GM21529 (cell line): ENCODE measurements around the gene OGFR.
A peak's percentile ranks its signal among the peaks of the same experiment; 100 is the strongest.

Experiments
- ATAC-seq: cut with Tn5 transposase; IDR thresholded peaks from one replicate; pipeline ENCODE4 v1.9.1; 2021; ENCODE audit not compliant: unreplicated experiment

OGFR gene

DNA sequence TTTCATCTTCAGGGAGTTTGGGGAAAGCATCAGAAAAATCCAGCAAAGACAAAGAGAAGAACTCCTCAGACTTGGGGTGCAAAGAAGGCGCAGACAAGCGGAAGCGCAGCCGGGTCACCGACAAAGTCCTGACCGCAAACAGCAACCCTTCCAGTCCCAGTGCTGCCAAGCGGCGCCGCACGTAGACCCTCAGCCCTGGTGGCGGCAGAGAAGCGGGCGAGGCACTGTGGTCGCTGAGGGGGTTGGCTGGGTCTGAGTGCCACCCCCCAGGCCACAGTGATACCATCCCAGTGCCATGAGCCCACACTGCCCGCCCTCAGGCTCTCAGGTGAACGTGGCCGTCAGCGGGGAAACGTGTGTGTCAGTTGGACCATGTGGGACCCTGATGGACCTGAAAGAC is 5.2 kb upstream of the OGFR start:
- ATAC-seq, result no peak

DNA sequence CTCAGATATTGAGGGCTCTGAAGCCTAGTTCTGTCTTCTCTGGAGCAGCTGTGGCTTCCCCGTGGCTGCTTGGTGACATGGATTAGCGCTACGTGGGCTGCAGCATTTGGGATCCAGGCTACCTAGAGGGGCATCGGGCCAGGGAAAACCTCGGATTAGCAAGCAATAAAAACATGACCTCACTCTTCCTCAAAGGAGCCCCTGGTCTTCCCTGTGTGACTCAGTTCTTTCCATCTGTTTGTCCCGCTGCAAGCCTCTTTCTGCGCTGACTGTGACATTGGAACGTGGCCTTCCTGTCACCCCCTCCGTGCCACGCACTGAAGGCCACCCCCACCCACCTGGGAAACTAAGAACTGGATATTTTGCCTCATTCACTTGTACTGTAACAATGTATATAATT is 4.8 kb upstream of the OGFR start:
- no peak for ATAC-seq

DNA sequence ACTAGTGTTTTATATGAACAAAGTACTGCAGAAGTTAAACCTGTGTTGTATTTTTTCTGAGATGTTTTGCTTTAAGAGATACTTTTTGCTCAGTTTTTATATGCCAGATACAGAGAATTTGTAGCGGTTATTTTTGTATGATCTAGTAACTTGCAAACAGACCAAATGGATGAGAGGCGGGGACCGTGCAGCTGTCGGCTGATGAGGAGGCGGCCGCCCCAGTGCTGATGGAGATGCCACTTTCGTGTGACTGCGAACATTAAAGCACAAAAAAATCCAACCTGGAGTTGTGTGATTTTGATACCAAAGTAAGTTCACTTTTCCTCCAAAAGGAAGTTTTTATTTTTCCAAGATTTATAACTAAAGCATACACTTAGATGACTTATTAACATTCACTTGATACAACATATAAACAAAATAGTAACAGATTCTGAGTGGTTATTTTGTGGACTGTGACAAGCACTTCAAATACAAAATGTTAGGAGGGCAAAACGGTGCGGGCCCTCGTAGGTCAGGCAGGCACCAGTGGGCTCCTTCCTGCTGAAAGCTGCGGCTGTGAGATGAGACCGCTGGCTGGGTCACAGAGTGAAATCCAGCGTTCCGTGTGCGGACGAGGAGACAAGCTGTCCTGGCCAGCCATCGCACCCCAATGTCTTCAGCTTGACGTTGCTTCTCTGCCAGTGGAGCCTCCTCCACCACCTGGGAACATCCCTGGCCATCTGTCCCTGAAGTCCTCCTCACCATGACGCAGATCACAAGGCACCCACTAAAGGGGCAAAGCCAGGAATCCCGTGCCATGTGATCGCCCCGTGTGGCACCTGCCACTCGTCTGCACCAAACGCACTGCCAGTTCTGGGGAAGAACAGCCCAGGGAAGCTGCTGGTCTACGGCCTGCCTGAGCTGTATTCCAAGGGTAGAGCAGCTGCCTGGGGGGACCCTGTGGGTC is 4.0 kb upstream of the OGFR start:
- no peak for ATAC-seq

DNA sequence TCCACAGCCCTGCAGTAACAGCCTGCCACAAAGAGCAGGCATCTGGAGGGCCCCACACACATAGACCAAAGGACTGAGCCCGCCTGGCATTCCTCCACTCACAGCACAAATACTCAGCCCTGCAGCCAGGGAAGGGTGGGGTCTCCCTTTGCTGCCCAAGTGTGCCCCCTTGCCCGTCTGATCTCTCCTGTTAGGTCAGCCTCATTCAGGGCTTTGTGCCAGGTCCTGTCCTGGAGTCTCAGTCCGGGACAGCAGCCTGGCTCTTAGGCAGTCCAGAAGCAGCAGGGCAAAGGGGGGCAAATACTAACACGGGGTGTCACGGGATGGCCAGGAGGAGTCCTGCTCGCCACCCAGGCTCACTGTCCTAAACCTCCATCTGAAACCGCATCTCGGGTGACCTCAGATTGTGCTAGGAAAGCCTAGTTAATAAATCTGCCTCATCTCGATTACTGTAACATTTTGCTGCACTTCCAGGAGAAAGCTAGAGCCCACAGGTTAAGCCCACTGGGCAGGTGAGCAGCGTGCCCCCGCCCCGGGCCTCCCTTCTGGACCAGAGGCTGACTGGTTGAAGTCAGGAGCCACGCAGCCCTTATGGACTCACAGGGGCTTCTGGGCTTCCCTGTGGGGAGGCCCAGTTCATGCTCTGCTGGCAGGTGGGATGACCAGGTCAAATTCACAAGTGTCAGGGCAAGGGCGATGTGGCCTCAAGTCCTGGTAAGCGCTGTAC is 3.2 kb upstream of the OGFR start:
- ATAC-seq, result no peak

DNA sequence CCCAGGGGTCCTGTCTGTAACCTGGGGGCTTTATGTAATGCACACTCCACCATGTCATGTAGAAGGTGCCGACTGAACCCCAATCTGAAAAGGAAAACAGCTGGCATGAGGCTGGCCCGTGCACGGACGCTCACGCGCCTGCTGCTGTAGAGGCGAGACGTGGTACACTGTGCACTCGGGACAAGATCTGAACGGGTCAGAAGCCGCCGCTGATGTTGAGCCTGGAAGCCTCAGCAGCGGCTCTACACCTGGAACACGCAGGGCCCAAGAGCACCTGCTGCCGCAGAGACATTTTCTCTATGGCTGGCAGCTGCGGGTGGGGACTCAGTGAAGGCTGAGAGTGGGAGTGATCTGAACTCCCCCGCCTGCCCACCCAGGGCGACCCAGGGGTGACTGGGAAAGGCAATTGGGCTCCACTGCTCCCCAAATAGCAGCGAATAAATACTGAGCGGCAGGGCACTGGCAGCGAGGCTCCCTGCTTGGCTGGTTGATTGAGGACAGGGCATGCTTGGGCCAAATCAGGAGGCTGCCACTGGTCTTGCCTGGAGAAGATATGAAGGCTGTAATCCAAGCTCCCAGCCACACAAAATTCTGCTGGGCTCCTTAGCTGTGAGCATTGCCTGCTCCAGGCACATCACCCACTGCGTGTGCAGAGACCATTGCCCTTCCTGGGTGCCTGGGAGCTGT is 2.5 kb upstream of the OGFR start:
- no peak for ATAC-seq

DNA sequence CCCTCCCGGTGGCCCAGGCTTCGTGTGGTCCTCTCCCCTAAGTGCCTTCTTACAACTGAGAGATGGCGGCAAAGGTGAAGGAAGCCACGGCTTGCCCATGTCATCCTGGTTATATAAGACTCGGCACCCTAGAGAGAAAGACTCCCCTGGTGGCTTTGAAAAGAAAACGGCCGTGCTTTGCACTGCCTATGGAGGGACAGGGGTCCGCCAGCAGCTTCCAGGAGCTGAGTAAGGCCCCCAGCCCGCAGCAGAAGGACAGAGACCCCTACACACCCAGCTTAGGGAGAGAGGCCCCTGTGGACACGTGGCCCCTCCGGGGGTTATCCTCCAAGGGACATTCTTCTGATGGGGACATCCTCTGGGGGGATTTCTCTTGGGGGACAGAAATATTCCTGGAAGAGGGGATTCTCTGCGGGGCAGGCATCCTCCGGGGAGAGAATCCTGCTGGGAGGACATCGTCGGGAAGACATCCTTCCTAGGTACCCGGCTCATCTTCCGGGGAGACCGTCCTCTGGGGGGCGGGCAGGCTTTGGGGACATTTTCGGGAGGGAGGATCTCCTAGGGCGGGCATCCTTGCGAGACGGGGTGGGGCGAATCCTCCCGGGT is 511 bp upstream of the OGFR start:
- ATAC-seq, result peak; percentile 6

DNA sequence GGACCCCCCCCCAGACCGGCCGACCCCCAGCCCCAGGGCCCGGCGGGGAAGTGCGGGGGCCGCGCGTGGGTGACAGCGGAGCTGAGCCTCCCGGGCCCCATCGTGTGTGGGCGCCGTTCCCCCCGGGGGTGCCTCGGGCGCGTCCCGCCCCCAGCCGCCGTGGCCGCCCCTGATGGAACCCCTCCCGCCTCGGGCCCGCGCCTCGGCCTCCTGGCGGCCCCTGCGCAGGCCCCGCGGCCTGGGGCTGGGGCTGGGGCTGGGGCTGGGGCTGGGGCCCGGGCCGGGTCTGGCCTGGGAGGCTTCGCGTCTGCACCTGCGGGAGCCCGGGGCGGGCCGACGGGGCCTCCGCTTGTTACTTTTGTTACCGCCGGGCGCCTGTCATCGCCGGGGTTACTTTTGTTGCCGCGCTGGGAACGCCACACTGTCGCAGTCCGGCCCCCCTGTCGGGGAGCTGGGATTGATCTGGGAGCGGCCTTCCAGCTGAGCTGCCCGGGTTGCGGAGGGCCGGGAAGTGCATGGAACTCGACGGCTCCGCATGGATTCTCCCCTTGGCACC is 598 bp downstream of the OGFR start:
- peak; percentile 20 for ATAC-seq

DNA sequence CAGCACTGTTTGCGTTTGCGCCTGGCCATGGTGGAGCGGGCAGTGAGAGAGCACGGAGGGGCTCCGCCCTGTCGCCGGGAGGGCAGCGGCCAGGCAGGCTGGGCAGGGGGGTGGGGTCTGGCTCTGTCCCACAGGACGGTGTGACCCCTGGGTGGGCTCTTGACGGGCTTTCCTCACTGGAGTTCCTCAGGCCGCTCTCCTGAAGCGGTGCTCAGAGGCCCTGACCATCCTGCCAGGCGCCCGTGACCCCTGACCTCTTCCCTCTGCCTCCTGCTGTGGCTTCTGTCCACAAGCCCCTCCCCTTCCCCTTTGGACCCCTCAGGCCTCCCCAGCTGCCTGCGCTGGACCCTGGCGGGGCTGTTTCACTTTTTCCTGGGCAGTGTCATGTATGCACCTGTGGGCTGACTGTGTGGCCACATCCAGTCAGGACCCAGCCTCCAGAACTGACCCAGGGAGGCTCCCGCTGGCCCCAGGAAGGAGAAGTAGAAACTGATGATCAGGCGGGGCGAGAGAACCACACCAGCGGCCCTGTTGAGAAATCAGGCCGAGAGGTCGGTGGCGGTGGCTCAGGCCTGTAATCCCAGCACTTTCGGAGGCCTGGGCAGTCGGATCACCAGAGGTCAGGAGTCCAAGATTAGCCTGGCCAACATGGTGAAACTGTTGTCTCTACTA is 1.2 kb downstream of the OGFR start:
- ATAC-seq, result no peak

DNA sequence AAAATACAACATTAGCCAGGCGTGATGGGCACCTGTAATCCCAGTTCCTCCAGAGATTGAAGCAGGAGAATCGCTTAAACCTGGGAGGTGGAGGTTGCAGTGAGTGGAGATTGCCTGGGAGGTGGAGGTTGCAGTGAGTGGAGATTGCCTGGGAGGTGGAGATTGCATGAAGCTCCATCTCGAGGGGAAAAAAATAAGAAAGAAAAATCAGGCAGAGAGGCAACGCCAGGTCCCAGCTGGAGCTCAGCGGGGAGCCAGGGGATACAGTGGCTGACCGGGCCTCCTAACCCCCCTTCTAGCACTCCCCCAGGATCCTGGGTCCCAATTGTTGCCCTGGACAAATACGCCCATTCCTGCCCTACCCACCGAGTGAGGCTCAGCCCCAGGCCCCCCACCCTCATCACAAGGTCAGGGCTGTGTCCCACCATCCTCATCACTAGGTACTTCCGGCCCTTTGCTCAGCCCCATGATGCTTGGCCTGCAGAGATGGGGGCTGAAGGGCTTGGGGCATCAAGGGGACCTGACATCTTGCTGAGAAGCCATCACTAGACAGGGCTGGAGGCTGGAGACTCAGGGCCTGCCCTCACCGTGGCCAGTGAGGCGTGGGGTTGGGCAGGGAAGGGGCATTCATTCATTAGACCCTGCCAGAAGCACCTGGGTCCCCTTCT is 1.9 kb downstream of the OGFR start:
- no peak for ATAC-seq

DNA sequence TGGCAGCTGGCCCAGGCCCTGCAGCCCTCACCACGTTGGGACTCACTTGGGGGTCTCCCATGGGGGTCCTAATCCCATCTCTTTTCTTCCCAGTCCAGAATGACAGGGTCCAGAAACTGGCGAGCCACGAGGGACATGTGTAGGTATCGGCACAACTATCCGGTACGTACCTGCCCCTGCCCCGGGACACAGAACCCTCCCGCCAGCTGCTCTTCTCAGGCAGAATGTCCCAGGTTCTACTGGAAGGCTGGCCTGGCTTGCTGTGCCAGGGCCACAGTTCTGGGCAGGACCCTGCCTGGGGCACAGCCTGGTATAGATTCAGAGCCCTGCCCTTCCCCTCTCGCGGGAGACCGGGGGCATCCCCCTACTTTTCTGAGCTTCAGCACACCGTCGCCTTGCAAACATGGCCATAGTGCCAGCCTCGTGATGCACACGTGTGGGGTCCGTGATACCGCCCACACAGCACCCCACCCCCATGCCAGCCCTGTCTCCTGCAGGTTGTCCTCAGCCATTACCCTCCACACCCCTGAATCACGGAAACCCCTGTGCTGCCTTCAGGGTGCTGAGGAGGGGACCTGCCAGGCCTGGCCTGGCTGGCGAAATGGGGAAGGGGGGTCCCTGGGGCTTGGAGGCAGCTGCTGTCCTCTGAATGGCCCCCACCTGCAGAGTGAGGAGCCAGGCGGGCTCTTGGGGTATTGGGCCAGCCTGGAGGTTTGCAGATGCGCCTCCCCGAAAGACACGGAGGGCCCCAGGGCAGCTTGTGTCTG is 3.0 kb downstream of the OGFR start:
- ATAC-seq, result no peak

DNA sequence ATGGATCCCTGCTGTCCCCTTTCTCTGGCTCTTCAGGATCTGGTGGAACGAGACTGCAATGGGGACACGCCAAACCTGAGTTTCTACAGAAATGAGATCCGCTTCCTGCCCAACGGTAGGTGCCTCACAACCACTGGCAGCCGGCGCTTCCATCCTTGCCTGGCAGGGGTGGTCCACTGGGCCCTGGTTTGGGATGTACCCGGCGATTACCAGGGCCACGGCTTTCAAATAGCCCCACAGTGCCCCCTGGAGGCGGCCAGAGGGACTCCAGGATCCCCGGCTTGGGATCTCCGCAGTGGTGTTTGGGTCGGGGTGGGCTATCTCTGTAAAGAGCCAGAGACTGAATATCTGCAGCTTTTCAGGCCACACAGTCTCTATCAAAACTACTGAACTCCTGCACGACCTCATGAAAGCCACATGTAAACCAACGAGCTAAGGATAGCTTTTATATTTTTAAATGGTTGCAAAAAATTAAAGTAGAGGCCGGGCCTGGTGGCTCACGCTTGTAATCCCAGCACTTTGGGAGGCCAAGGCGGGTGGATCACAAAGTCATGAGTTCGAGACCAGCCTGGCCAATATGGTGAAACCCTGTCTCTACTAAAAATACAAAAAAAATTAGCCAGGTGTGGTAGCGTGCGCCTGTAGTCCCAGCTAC is 3.7 kb downstream of the OGFR start:
- peak; percentile 37 for ATAC-seq

DNA sequence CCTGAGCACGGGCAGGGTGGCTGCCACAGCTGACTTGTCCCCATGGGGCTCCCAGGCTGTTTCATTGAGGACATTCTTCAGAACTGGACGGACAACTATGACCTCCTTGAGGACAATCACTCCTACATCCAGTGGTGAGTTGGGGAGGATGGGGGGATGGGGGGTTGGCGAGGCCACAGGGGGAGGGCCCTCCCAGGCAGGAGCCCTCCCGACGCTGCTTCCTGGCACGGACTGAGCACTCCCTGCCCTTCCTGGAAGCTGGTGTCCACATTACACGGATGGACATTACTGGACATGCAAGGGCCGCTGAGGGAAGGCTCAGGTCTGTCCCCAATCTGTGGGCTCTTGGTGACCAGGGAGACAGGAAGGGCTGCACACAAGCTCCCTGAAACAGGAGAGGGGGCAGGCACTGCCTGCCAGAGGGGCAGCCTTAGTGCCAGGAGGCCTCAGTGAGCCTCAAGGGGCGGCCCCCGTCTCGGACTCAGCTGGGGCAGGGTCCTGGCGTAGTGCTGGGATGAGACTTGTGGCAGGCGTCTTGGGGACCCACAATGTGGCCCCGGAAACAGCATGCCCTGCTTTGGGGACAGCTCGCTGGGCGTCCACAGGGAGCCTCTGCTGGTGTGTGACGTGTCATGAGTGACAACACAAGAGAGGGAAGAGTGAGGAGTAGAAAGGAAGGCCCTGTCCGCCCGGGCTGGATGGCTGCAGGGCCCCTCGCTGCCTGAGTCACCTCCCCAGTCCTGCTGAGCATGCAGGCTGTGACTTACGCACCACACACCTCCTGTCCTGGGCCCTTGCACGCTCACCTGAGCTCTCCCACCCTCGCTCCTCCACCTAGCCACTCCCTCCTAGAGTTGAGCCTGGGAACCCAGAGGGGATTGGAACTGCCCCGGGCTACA is 5.1 kb downstream of the OGFR start:
- no peak for ATAC-seq

DNA sequence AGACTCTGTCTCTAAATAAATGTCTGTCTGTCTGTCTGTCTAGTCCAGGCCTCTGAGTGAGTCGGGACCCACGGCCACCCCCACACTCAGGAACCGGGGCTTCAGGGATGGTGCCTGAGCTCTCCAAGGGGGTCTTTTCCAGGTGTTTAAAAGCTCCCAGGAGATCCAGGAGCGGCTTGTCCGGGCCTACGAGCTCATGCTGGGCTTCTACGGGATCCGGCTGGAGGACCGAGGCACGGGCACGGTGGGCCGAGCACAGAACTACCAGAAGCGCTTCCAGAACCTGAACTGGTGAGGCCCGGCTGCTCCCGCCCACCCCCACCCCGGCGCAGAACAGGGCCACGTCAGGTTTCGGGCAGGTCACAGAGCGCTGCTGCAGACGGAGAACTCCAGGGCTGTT is 6.7 kb downstream of the OGFR start:
- no peak for ATAC-seq

DNA sequence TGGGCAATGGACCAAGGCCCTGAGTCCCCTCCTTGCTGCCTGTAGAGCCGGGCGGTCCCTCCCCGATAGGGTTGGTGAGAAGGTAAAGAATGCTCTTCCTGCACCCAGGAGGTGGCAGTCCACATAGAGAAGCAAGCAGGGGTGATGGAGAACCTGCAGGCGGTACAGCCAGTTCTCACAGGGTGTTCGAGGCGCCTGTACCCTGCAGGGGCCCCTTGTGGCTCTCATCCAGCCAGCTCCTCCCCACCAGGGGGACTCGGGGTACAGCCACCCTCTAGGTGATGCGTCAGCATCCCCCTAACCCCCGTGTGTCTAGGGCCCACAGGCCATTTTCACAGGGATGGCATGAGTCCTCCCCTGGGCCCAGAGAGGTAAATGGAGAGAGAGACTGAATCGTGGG is 7.1 kb downstream of the OGFR start:
- ATAC-seq, result no peak

DNA sequence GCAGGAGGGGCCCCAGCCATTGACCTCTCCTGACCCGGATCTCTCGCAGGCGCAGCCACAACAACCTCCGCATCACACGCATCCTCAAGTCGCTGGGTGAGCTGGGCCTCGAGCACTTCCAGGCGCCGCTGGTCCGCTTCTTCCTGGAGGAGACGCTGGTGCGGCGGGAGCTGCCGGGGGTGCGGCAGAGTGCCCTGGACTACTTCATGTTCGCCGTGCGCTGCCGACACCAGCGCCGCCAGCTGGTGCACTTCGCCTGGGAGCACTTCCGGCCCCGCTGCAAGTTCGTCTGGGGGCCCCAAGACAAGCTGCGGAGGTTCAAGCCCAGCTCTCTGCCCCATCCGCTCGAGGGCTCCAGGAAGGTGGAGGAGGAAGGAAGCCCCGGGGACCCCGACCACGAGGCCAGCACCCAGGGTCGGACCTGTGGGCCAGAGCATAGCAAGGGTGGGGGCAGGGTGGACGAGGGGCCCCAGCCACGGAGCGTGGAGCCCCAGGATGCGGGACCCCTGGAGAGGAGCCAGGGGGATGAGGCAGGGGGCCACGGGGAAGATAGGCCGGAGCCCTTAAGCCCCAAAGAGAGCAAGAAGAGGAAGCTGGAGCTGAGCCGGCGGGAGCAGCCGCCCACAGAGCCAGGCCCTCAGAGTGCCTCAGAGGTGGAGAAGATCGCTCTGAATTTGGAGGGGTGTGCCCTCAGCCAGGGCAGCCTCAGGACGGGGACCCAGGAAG is 7.7 kb downstream of the OGFR start:
- ATAC-seq, result no peak

DNA sequence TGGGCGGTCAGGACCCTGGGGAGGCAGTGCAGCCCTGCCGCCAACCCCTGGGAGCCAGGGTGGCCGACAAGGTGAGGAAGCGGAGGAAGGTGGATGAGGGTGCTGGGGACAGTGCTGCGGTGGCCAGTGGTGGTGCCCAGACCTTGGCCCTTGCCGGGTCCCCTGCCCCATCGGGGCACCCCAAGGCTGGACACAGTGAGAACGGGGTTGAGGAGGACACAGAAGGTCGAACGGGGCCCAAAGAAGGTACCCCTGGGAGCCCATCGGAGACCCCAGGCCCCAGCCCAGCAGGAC is 8.2 kb downstream of the OGFR start:
- no peak for ATAC-seq

DNA sequence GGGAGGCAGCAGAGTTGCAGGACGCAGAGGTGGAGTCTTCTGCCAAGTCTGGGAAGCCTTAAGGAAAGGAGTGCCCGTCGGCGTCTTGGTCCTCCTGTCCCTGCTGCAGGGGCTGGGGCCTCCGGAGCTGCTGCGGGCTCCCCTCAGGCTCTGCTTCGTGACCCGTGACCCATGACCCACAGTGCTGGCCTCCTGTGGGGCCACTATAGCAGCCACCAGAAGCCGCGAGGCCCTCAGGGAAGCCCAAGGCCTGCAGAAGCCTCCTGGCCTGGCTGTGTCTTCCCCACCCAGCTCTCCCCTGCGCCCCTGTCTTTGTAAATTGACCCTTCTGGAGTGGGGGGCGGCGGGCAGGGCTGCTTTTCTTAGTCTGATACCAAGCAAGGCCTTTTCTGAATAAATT is 9.0 kb downstream of the OGFR start:
- ATAC-seq, result no peak
